K562 (cell line): ENCODE results near the gene IL12B. TPM values are rescaled to one million over a fixed set of nuclear protein-coding genes. Genes with fewer than 3 reads are reported as not detected.

Source experiments
- ATF1 ChIP-seq, 2 experiments: fragments of 450-650 bp in 1 of 2; IDR thresholded peaks; 2 replicates each; pipeline ENCODE4 v1.6.1; 2016; ENCODE audit warnings: missing compliant biosample characterization in 1 of 2, missing genetic modification characterization in 1 of 2
- CREB1 ChIP-seq, 2 experiments: sonication (generic) in 1 of 2; formaldehyde crosslinking in 1 of 2; IDR thresholded peaks; 2 replicates each; pipeline versions ENCODE4 v1.6.1 to v1.8.0; 2012 to 2022; ENCODE audit warnings: inconsistent platforms in 1 of 2, mild to moderate bottlenecking in 1 of 2, missing genetic modification reagents in 1 of 2, moderate library complexity in 1 of 2
- NFE2 ChIP-seq: IDR thresholded peaks from 2 replicates; pipeline ENCODE4 v1.6.1; 2014; ENCODE audit warnings: antibody characterized with exemption, low read depth
- RAD21 ChIP-seq, 2 experiments: fragments of 250-450 bp in 1 of 2; fragments of 450-650 bp in 1 of 2; sonication (Bioruptor Pico) in 1 of 2; formaldehyde crosslinking in 1 of 2; IDR thresholded peaks in 1 of 2; conservative IDR thresholded peaks in 1 of 2; 2 replicates each; pipeline versions ENCODE4 v1.4.0 to v1.8.0; 2020 to 2022; ENCODE audit warnings: mild to moderate bottlenecking in 2 of 2, moderate library complexity in 1 of 2
- RFX7 ChIP-seq: fragments of 250-450 bp; sonication (Bioruptor Pico); IDR thresholded peaks from 2 replicates; pipeline ENCODE4 v1.5.1; 2021; ENCODE audit warnings: mild to moderate bottlenecking
- polyA plus RNA-seq, 8 experiments: library from polyadenylated mRNA; depleted of rRNA in 4 of 8; stranded (reverse) in 5 of 8; unstranded in 3 of 8; fragments of >200 nt; fragmentation: Nextera tagmentation in 2 of 8; fragmentation: Illumina TruSeq in 1 of 8; extraction: Ambion mirVana in 2 of 8; extraction: Trizol in 1 of 8; gene quantifications; 2 replicates each; pipeline versions ENCODE4 v1.2.1 to v1.2.3, GENCODE V29; 2011 to 2014; ENCODE audit warnings: inconsistent platforms in 1 of 8, missing spikeins in 1 of 8
- total RNA-seq, 7 experiments: library from RNA; depleted of rRNA in 6 of 7; stranded (reverse); fragments of >200 nt in 6 of 7; fragmentation: Illumina TruSeq in 2 of 7; extraction: Trizol in 2 of 7; gene quantifications; 2 replicates each; pipeline versions ENCODE4 v1.2.1 to v1.2.3, GENCODE V29; 2011 to 2021; ENCODE audit warnings: low replicate concordance in 1 of 7
- TF ChIP-seq, protein P1 (sequence below): fragments of 250-450 bp; sonication (Bioruptor Pico); IDR thresholded peaks from 2 replicates; pipeline ENCODE4 v1.4.0; 2020; ENCODE audit warnings: mild to moderate bottlenecking, moderate library complexity
- TF ChIP-seq, protein P2 (sequence below): sonication (generic); formaldehyde crosslinking; IDR thresholded peaks from 2 replicates; pipeline ENCODE4 v1.8.0; 2022; ENCODE audit warnings: mild to moderate bottlenecking, missing genetic modification reagents, borderline replicate concordance

The IL12B gene
- total and polyA plus RNA-seq, 9 of the 15 experiments (the other 6 are each of a cell fraction or from before 2014, with no cell fraction given) = not detected

DNA sequence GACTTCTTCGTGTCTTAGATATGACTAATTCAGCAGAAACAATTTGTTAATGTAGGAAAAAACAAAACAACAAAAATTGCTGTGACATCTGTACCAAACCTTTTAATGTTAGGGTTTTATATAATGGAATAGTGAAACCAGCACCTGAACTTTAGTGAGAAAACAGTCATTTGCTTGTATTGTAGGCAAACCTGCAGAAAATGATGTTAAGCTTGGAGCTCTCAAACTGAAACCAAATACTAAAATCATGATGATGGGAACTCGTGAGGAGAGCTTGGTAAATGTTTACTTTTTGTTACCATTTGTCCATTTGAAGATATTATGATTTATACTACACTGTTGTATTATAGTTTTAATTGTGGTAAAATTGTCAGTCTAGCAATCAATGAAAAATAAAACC lies 60.6 kb downstream of the IL12B start (continued):
- TF ChIP-seq RAD21 (CRISPR knock-in tag; conservative IDR thresholded peaks at IDR 0.05 in 1 of 2, IDR thresholded peaks at IDR 0.05 in 1 of 2) (no peak), NFE2 (no peak), ATF1 (CRISPR knock-in tag; IDR thresholded peaks at IDR 0.05) (no peak), ATF1 (tag; IDR thresholded peaks at IDR 0.05) (no peak), CREB1 (IDR thresholded peaks at IDR 0.05) (no peak), CREB1 (CRISPR knock-in tag; IDR thresholded peaks at IDR 0.05) (no peak), RFX7 (CRISPR knock-in tag) (no peak)
- TF ChIP-seq, protein P1, sequence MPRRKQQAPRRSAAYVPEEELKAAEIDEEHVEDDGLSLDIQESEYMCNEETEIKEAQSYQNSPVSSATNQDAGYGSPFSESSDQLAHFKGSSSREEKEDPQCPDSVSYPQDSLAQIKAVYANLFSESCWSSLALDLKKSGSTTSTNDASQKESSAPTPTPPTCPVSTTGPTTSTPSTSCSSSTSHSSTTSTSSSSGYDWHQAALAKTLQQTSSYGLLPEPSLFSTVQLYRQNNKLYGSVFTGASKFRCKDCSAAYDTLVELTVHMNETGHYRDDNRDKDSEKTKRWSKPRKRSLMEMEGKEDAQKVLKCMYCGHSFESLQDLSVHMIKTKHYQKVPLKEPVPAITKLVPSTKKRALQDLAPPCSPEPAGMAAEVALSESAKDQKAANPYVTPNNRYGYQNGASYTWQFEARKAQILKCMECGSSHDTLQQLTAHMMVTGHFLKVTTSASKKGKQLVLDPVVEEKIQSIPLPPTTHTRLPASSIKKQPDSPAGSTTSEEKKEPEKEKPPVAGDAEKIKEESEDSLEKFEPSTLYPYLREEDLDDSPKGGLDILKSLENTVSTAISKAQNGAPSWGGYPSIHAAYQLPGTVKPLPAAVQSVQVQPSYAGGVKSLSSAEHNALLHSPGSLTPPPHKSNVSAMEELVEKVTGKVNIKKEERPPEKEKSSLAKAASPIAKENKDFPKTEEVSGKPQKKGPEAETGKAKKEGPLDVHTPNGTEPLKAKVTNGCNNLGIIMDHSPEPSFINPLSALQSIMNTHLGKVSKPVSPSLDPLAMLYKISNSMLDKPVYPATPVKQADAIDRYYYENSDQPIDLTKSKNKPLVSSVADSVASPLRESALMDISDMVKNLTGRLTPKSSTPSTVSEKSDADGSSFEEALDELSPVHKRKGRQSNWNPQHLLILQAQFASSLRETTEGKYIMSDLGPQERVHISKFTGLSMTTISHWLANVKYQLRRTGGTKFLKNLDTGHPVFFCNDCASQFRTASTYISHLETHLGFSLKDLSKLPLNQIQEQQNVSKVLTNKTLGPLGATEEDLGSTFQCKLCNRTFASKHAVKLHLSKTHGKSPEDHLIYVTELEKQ = no peak
- TF ChIP-seq, protein P2, sequence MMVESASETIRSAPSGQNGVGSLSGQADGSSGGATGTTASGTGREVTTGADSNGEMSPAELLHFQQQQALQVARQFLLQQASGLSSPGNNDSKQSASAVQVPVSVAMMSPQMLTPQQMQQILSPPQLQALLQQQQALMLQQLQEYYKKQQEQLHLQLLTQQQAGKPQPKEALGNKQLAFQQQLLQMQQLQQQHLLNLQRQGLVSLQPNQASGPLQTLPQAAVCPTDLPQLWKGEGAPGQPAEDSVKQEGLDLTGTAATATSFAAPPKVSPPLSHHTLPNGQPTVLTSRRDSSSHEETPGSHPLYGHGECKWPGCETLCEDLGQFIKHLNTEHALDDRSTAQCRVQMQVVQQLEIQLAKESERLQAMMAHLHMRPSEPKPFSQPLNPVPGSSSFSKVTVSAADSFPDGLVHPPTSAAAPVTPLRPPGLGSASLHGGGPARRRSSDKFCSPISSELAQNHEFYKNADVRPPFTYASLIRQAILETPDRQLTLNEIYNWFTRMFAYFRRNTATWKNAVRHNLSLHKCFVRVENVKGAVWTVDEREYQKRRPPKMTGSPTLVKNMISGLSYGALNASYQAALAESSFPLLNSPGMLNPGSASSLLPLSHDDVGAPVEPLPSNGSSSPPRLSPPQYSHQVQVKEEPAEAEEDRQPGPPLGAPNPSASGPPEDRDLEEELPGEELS = no peak
